Measurements from ENCODE around the gene PRKAG2. TPM values are rescaled to one million over a fixed set of nuclear protein-coding genes. Genes with fewer than 3 reads are reported as not detected.

PRKAG2 gene
- total RNA-seq, 2 donors from 2014 or later, result 46.1 to 54.6 TPM

- ATAC-seq (peak; percentile 18), DNase-seq (no peak)
- intact Hi-C loops (cut with DNase I, micrococcal nuclease), result no loop called here
These were observed 252.5 kb downstream of the PRKAG2 start for GRCh38 chr7:151624246-151624928.

- ATAC-seq (no peak), DNase-seq (no peak)
These were observed 253.1 kb downstream of the PRKAG2 start for GRCh38 chr7:151623766-151624165.

GRCh38 chr7:151621961-151622360, 255.0 kb downstream of the PRKAG2 start:
- ATAC-seq (no peak), DNase-seq (no peak)
- intact Hi-C loops (cut with DNase I, micrococcal nuclease), result no loop called here

More at GRCh38 chr7:151623766-151624165, 253.1 kb downstream of the PRKAG2 start:
- intact Hi-C loops (cut with DNase I, micrococcal nuclease), result no loop called here

DNA sequence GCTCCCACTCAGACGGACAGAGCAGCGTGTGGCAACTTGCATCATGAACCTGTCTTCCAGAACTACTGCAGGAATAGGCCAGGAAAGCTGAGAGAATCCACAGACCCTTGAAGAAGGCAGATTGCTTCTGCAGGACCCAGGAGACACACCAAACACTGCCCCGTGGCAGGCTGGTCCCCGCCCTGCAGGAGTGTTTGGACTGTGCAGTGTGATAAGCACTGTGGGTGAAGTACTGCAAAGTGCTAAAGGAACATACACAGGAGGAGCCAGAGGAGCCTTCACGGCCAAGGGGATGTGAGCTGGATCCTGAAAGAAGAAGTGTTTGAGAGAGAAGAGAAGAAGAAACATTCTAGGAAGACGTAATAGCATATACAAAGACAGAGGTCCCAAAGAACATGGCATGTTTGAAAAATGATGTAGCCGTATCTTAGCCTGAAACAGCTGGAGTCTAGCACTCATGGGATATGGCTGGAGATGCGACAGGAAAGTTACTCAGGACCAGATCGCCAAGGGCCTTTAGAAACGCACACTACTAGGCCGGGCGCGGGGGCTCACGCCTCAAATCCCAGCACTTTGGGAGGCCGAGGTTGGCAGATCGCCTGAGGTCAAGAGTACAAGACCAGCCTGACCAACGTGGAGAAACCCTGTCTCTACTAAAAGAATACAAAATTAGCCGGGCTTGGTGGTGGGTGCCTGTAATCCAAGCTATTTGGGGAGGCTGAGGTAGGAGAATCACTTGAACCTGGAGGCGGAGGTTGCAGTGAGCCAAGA, 260.3 kb downstream of the PRKAG2 start:
- ATAC-seq (peak; percentile 59), DNase-seq (no peak)
- intact Hi-C loops (cut with DNase I, micrococcal nuclease), result no loop called here

DNA sequence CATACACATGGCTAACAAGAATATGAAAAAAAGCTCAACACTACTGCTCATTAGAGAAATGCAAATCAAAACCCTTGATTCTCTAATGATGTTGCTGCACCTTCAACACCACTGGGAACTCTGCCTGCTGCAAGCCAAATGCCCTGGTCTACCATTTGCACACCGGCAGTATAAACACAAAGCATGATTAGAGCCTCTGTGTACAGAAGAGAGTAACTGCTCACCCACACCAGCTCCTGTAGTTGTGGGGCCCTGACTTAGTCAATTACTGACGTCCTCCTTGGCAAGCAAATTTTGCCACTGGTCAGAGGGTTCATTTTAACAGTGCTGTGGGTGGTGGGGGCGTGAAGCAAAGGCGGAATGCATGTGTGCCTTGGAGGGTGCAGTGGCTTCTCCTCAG, 261.1 kb downstream of the PRKAG2 start:
- intact Hi-C loops (cut with DNase I, micrococcal nuclease), result no loop called here
- DNase-seq, result no peak
- ATAC-seq, result no peak

DNA sequence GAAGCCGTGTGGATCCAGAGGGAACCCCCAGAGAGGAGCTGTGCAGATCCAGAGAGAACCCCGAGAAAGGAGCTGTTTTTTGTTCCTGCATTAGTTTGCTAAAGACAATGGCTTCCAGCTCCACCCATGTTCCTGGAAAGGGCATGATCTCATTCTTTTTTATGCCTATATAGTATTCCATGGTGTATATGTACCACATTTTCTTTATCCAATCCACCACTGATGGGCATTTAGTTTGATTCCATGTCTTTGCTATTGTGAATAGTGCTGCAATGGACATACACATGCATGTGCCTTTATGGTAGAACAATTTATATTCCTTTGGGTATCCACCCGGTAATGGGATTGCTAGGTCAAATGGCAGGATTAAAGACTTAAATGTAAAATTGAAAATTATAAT, 261.9 kb downstream of the PRKAG2 start:
- no peak for DNase-seq
- intact Hi-C loops (cut with DNase I, micrococcal nuclease), result no loop called here
- no peak for ATAC-seq

DNA sequence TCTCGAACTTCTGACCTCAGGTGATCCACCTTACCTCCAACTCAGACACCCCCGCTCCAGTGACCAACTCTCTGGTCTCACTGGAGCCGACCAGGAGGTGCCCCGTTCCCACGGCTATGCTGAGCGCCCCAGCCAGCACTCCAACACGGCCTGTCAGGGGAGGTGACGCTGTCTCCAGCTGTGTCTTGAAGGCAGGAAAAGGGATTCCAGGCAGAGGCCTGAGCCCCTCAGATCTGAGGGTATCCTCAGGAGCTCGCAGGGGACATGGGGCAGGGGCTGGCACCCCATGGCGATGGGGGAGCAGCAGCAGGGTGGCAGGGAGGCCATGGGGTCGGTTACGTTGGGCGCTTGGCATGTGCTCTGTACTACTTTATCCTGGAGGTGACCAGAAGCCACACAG, 262.9 kb downstream of the PRKAG2 start:
- intact Hi-C loops (cut with DNase I, micrococcal nuclease), result no loop called here
- ATAC-seq (no peak), DNase-seq (no peak)

- ATAC-seq (no peak), DNase-seq (no peak)
- intact Hi-C loops (cut with DNase I, micrococcal nuclease), result no loop called here
These were observed 265.0 kb downstream of the PRKAG2 start for GRCh38 chr7:151611878-151612277.

- ATAC-seq (no peak), DNase-seq (no peak)
- intact Hi-C loops (cut with DNase I, micrococcal nuclease), result no loop called here
These were observed 265.9 kb downstream of the PRKAG2 start for GRCh38 chr7:151611041-151611440.

DNA sequence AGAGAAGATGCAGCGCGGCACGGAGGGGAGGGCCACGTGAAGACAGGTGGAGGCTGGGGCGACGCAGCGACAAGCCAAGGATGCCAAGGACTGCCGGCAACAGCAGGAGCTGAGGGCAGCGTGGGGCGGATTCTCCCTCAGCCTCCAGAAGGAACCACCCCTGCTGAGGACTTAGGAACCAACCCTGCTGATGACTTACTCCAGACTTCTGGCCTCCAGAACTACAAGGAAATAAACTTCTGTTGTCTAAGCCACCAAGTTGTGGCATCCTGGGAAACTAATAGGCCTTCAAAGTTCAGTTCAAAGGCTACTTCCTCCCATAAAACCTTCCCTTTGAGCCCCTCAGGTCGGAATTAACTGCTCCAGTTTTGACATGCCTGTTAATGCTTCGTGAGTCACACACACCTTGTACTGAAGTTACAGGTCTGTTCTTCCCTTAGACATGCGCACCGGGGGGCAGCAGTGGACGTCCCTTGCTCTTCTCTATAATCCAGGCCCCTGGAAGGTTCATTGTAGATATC, 268.8 kb downstream of the PRKAG2 start:
- peak; percentile 50 for DNase-seq
- peak; percentile 94 for ATAC-seq
- intact Hi-C loops (cut with DNase I, micrococcal nuclease), result no loop called here

DNA sequence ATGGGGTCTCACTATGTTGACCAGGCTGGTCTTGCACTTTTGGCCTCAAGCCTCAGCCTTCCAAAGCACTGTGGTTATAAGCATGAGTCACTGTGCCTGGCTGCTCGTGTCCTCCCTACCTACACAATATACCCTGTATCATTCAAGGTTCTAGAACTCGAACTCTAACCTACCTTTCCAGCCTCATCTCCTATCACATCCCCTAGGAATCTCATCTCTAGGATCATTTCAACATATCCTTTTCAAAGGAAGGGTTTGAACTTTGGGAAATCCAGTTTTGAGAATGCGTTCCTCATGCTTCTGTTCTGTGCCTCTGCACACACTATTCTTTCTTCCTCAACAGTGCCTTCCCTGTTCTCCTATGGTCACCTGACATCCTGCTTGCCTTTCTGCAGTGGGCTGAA, 269.4 kb downstream of the PRKAG2 start:
- intact Hi-C loops (cut with DNase I, micrococcal nuclease), result no loop called here
- ATAC-seq (peak; percentile 51), DNase-seq (no peak)

- no peak for ATAC-seq
- intact Hi-C loops (cut with DNase I, micrococcal nuclease), result no loop called here
- DNase-seq, result no peak
These were observed 273.0 kb downstream of the PRKAG2 start for GRCh38 chr7:151603951-151604350.

- ATAC-seq, result no peak
- DNase-seq, result no peak
- intact Hi-C loops (cut with DNase I, micrococcal nuclease), result no loop called here
These were observed 275.2 kb downstream of the PRKAG2 start for GRCh38 chr7:151601521-151602305.

GRCh38 chr7:151600331-151600730, 276.6 kb downstream of the PRKAG2 start:
- no peak for ATAC-seq

DNA sequence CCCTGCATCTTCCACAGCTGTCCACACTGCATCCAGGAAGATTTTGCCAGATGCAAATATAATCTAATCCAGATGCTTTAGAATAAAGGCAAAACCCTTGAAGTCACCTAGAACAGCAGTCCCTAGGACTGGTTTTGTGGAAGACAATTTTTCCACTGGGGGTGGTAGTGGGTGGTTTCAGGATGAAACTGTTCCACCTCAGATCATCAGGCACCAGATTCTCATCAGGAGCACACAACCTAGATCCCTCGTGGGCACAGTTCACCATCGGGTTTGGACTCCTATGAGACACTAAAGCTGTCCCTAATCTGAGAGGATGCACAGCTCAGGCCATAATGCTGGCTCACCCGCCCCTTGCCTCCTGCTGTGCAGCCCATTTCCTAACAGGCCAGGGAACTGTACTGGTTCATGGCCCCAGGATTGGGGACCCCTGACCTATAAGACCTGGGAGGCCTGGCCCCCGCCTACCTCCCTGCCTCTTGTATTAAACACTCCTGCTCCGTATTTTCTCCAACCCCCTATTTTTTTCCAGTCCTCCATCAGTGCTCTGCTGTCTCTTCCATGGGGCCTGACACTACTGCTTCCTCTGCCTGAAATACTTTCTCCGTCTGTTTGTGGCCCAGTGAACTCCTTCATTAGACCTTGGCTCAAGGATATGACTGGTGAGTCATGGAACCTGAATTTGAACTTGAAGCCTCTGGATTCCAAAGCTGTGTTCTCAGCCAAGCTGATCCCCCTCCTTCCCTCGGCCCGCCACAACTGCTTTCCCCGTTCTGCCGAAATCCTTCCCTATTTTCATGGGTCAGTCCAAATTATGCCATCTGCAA, 277.3 kb downstream of the PRKAG2 start:
- DNase-seq, result no peak
- peak; percentile 30 for ATAC-seq
- intact Hi-C loops (cut with DNase I, micrococcal nuclease), result no loop called here

More at GRCh38 chr7:151600331-151600730, 276.6 kb downstream of the PRKAG2 start:
- DNase-seq, result no peak
- intact Hi-C loops (cut with DNase I, micrococcal nuclease), result no loop called here

GRCh38 chr7:151597541-151598444, 279.1 kb downstream of the PRKAG2 start:
- no peak for ATAC-seq
- no peak for DNase-seq
- intact Hi-C loops (cut with DNase I, micrococcal nuclease), result no loop called here

- intact Hi-C loops (cut with DNase I, micrococcal nuclease), result no loop called here
- ATAC-seq, result peak; percentile 84
- DNase-seq, result no peak
These were observed 281.1 kb downstream of the PRKAG2 start for GRCh38 chr7:151595702-151596350.
